GM12875 (cell line): ENCODE measurements around the gene LGALS16.
"Not testable (repeated sequence)": the region's sequence is repeated elsewhere in the genome, so short reads cannot be mapped to it uniquely, and the experiment has no call there.

Experiments used
- H3K4me3 ChIP-seq: one replicate; pipeline ENCODE4 v1.5.1; 2011; ENCODE audit warnings: low read depth, low read length, control low read depth
- CTCF ChIP-seq: IDR thresholded peaks from 2 replicates; pipeline ENCODE4 v1.5.1; 2011; ENCODE audit warnings: low read depth, mild to moderate bottlenecking, control low read depth, inconsistent platforms, low read length, moderate library complexity, borderline replicate concordance; ENCODE audit not compliant: insufficient read depth

LGALS16 gene

GRCh38 chr19:39655613-39656012 lies at the start of gene LGALS16:
LGALS16 (plus strand) TSS chr19:39655913; CDS start chr19:39655962, 49 bp downstream.
- TF ChIP-seq CTCF: no peak
- H3K4me3 ChIP-seq: no peak within 1 kb of the TSS

DNA sequence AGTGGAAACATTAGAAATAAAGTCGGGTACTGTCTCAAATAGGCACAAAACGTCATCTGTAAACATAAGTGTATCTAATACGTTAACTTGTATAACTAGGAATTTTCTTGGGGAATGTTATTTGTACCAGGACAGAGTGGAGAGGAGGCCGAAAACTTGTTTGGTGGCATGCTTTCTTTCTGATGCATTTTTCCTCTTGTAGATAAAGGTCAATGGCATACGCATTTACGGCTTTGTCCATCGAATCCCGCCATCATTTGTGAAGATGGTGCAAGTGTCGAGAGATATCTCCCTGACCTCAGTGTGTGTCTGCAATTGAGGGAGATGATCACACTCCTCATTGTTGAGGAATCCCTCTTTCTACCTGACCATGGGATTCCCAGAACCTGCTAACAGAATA lies 48.7 kb upstream of the LGALS16 start:
- no peak for TF ChIP-seq CTCF
- no peak overlapping the region for H3K4me3 ChIP-seq

GRCh38 chr19:39607561-39607960 lies 48.2 kb upstream of the LGALS16 start:
- H3K4me3 ChIP-seq: no peak overlapping the region
- TF ChIP-seq CTCF: no peak

DNA sequence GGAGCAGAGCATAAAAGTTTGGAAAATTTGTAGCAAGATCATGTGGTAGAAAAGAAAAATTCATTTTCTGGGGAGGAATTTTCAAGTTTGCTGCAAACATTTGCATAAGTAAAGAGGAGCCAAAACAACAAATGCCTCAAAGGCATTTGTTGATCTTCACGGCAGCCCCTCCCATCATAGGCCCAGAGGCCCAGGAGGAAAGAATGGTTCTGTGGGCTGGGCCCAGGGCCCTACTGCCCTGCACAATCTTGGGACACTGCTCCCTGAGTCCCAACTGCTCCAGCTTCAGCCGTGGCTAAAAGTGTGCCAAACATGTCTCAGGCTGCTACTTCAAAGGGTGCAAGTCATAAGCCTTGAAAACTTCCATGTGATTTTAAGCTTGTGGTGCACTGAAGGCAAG lies 42.1 kb upstream of the LGALS16 start:
- H3K4me3 ChIP-seq: no peak overlapping the region
- TF ChIP-seq CTCF: no peak

- no peak for TF ChIP-seq CTCF
- no peak overlapping the region for H3K4me3 ChIP-seq
These were observed 38.0 kb upstream of the LGALS16 start for GRCh38 chr19:39617745-39618144.

DNA sequence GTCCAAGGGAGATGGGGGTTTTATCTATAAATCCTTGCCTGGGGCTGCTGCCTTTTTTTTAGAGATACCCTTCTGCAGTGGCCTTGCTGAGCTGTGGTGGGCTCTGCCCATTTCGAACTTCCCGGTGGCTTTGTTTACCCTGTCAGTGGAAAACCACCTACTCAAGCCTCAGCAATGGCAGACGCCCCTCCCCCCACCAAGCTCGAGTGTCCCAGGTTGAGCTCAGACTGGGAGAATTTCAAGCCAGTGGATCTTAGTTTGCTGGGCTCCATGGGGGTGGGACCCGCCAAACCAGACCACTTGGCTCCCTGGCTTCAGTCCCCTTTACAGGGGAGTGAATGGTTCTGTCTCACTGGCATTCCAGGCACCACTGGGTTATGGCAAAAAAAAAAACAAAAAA lies 31.8 kb upstream of the LGALS16 start:
- no peak overlapping the region for H3K4me3 ChIP-seq
- no peak for TF ChIP-seq CTCF

DNA sequence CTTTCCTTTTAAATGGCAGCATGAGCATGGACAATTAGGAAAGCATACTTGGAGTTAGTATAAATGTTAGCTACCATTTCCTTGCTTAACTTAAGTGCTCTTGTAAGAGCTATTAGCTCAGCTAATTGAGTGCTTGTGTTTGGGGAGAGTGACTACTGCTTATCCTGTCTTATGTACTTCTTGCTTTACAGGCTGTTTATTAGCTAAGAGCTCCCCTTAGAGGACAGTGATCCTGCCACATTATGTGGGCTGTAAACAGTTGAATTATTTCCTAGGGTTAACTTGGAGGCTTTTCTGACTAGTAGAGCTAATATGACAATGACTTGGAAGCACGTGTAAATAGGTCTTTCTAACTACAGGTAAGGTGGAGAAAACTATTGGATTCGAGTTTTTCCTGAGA lies 28.1 kb upstream of the LGALS16 start:
- H3K4me3 ChIP-seq: not testable (repeated sequence)

- TF ChIP-seq CTCF: no peak
- no peak overlapping the region for H3K4me3 ChIP-seq
These were observed 24.5 kb upstream of the LGALS16 start for GRCh38 chr19:39631178-39631577.
